Panc1 (cell line): ENCODE data around the gene USP4.

Experiments used
- CTCF ChIP-seq: fragments of 450-650 bp; IDR thresholded peaks from 2 replicates; pipeline ENCODE4 v1.5.1; 2017; ENCODE audit warnings: mild to moderate bottlenecking
- POLR2AphosphoS5 ChIP-seq: IDR thresholded peaks from 2 replicates; pipeline ENCODE4 v1.6.1; 2012; ENCODE audit warnings: mild to moderate bottlenecking, low read depth, low read length, moderate library complexity
- REST ChIP-seq, 2 experiments: IDR thresholded peaks; 2 replicates each; pipeline ENCODE4 v1.6.1; 2011 to 2012; ENCODE audit warnings: low read depth in 2 of 2, control low read depth in 1 of 2, low read length in 1 of 2, mild to moderate bottlenecking in 1 of 2, moderate library complexity in 1 of 2; ENCODE audit not compliant: insufficient read depth in 1 of 2
- SIN3A ChIP-seq: IDR thresholded peaks from 2 replicates; pipeline ENCODE4 v1.6.1; 2012; ENCODE audit warnings: low read depth, mild to moderate bottlenecking, low read length, moderate library complexity, borderline replicate concordance; ENCODE audit not compliant: insufficient read depth
- TCF7L2 ChIP-seq: IDR thresholded peaks from 2 replicates; pipeline ENCODE4 v1.6.1; 2011; ENCODE audit warnings: mild to moderate bottlenecking, low read depth, low read length, inconsistent platforms

- TF ChIP-seq CTCF (no peak), POLR2AphosphoS5 (no peak), REST (IDR thresholded peaks at IDR 0.05; ENCODE audit: insufficient read depth in 1 of 2, low read depth in 2 of 2, low read length in 1 of 2) (no peak), SIN3A (no peak), TCF7L2 (no peak)
Observed at GRCh38 chr3:49377483-49377882, 37.6 kb upstream of the USP4 start.
